ENCODE data around the gene RNU5B-1. TPM values are rescaled to one million over a fixed set of nuclear protein-coding genes. Genes with fewer than 3 reads are reported as not detected.

The RNU5B-1 gene
- total and polyA plus RNA-seq, 2 of the 8 experiments (the other 6 are each of a cell fraction or from before 2014, with no cell fraction given): not detected

- no peak for TF ChIP-seq SIN3A (conservative IDR thresholded peaks at IDR 0.05 in 1 of 2, IDR thresholded peaks at IDR 0.05 in 1 of 2; ENCODE audit: low read depth in 1 of 2, low read length in 2 of 2)
- no peak for TF ChIP-seq ASH2L (IDR thresholded peaks at IDR 0.05; ENCODE audit: low read length)
- TF ChIP-seq RNF2 (IDR thresholded peaks at IDR 0.05; ENCODE audit: borderline replicate concordance, low read depth, low read length, missing control alignments, poor library complexity, severe bottlenecking): no peak
These were observed 38.0 kb upstream of the RNU5B-1 start (continued) for GRCh38 chr15:65266469-65266868.
